Left lung (tissue), 10 donors: ENCODE results near the gene MRPL42. TPM values are rescaled to one million over a fixed set of nuclear protein-coding genes. Genes with fewer than 3 reads are reported as not detected.

Experiments
- ATAC-seq: fragments of 200-7000 bp; cut with Tn5 transposase; one replicate; pipeline ENCODE4 v1.9.1; 2020; ENCODE audit warnings: moderate library complexity
- DNase-seq, 4 donors: peaks; one replicate each; pipeline ENCODE4 v3.0.0-alpha.2; 2013 to 2020
- H3K27ac ChIP-seq, 2 donors: fragments of 200-600 bp; sonication (generic) in 1 of 2; one replicate each; pipeline versions ENCODE4 v1.5.0 to v1.8.0; 2020 to 2021
- H3K27me3 ChIP-seq, 2 donors: fragments of 200-600 bp; sonication (generic) in 1 of 2; one replicate each; pipeline versions ENCODE4 v1.5.0 to v1.8.0; 2020 to 2021
- H3K36me3 ChIP-seq, 2 donors: fragments of 200-600 bp; sonication (generic) in 1 of 2; one replicate each; pipeline versions ENCODE4 v1.5.0 to v1.8.0; 2020 to 2021
- H3K4me1 ChIP-seq, 2 donors: fragments of 200-600 bp; one replicate each; pipeline ENCODE4 v1.8.0; 2021
- H3K4me3 ChIP-seq, 2 donors: fragments of 200-600 bp; sonication (generic) in 1 of 2; one replicate each; pipeline versions ENCODE4 v1.5.0 to v1.8.0; 2020 to 2021; ENCODE audit warnings: mild to moderate bottlenecking in 1 of 2
- H3K9me3 ChIP-seq, 2 donors: fragments of 200-600 bp; sonication (generic) in 1 of 2; one replicate each; pipeline versions ENCODE4 v1.5.0 to v1.8.0; 2020 to 2021
- CTCF ChIP-seq, 2 donors: fragments of 200-600 bp; sonication (generic) in 1 of 2; IDR thresholded peaks; one replicate each; pipeline versions ENCODE4 v1.5.0 to v1.8.0; 2021; ENCODE audit warnings: antibody characterized with exemption in 2 of 2
- intact Hi-C, 2 donors: fragments of 100-400 bp; cut with DNase I; formaldehyde crosslinking; loops; one replicate each; pipeline versions ENCODE4 v1.11.2 to v1.14.2; 2022
- polyA plus RNA-seq, 6 donors: library from polyadenylated mRNA; unstranded; fragments of 120-200 nt; gene quantifications; one replicate each; pipeline ENCODE4 v1.2.1, GENCODE V29; 2013; ENCODE audit not compliant: insufficient read length in 6 of 6
- total RNA-seq, 2 donors: library from RNA; stranded (reverse); fragmentation: NEBNext Ultra II Directional; extraction: Animal tissue kit (Norgen Biotek cat#: 25700); gene quantifications; one replicate each; pipeline ENCODE4 v1.2.1, GENCODE V29; 2021
- donor health status: DM: no; HTN: yes; CAD: no.
- donor health status: DM: no; HTN: no; CAD: no.

Gene MRPL42
- total and polyA plus RNA-seq, 8 donors = 53.2 to 70.8 (median 62.8) TPM

GRCh38 chr12:93540466-93540865 is 73.2 kb downstream of the MRPL42 start:
- Histone ChIP-seq H3K9me3 (no peaks in the 10 kb centered on the region), H3K27ac (no peak overlapping the region), H3K27me3 (no peaks in the 10 kb centered on the region), H3K36me3 (no peaks in the 10 kb centered on the region), H3K4me3 (no peak overlapping the region), H3K4me1 (peaks cover 0 to 5% of the 10 kb centered on the region in 2 donors)
- ATAC-seq (no peak), DNase-seq (no peak)
- intact Hi-C loops = no loop called here
- TF ChIP-seq CTCF (IDR thresholded peaks at IDR 0.05) = no peak

- H3K9me3 ChIP-seq = no peaks in the 10 kb centered on the region
- no peak overlapping the region for H3K4me3 ChIP-seq
- ATAC-seq = peak; percentile 92
- no peaks in the 10 kb centered on the region for H3K27me3 ChIP-seq
- peak in 1 of 4 donors; percentile 33 for DNase-seq
- TF ChIP-seq CTCF (IDR thresholded peaks at IDR 0.05) = no peak
- no peaks in the 10 kb centered on the region for H3K36me3 ChIP-seq
- H3K4me1 ChIP-seq = peaks cover 0 to 5% of the 10 kb centered on the region in 2 donors
- intact Hi-C loops = no loop called here
- no peak overlapping the region for H3K27ac ChIP-seq
These were observed 74.4 kb downstream of the MRPL42 start for GRCh38 chr12:93541578-93542225.

GRCh38 chr12:93547778-93548177 is 80.5 kb downstream of the MRPL42 start:
- TF ChIP-seq CTCF (IDR thresholded peaks at IDR 0.05) = no peak
- no peak for DNase-seq
- Histone ChIP-seq H3K36me3 (no peaks in the 10 kb centered on the region), H3K4me3 (no peak overlapping the region), H3K4me1 (no peaks in the 10 kb centered on the region), H3K9me3 (no peaks in the 10 kb centered on the region), H3K27ac (no peak overlapping the region), H3K27me3 (no peaks in the 10 kb centered on the region)
- intact Hi-C loops = no loop called here
- ATAC-seq = no peak

- no peaks in the 10 kb centered on the region for H3K9me3 ChIP-seq
- no peaks in the 10 kb centered on the region for H3K27me3 ChIP-seq
- no peak for ATAC-seq
- H3K4me1 ChIP-seq = no peaks in the 10 kb centered on the region
- no peak overlapping the region for H3K4me3 ChIP-seq
- DNase-seq = no peak
- no peaks in the 10 kb centered on the region for H3K36me3 ChIP-seq
- intact Hi-C loops = no loop called here
- no peak for TF ChIP-seq CTCF (IDR thresholded peaks at IDR 0.05)
- no peak overlapping the region for H3K27ac ChIP-seq
These were observed 81.9 kb downstream of the MRPL42 start for GRCh38 chr12:93549174-93549573.

GRCh38 chr12:93550748-93551611 is 83.7 kb downstream of the MRPL42 start:
- Histone ChIP-seq H3K27me3 (no peaks in the 10 kb centered on the region), H3K4me1 (no peaks in the 10 kb centered on the region), H3K9me3 (no peaks in the 10 kb centered on the region), H3K4me3 (no peak overlapping the region), H3K27ac (no peak overlapping the region), H3K36me3 (no peaks in the 10 kb centered on the region)
- ATAC-seq = no peak
- intact Hi-C loops = no loop called here
- DNase-seq = no peak
- TF ChIP-seq CTCF (IDR thresholded peaks at IDR 0.05) = no peak
